ENCODE data around the gene ALB.

- TF ChIP-seq CTCF (conservative IDR thresholded peaks at IDR 0.05 in 1 of 2, IDR thresholded peaks at IDR 0.05 in 1 of 2; ENCODE audit: low read depth in 1 of 2, low read length in 2 of 2) = no peak
- TF ChIP-seq EZH2 (IDR thresholded peaks at IDR 0.05; ENCODE audit: low read length, missing control alignments) = no peak
Measured at GRCh38 chr4:73421708-73422457, 17.8 kb downstream of the ALB start.
